Glomerular endothelial cell (primary cell): ENCODE measurements around the gene USP33. TPM values are rescaled to one million over a fixed set of nuclear protein-coding genes. Genes with fewer than 3 reads are reported as not detected.
"Not testable (repeated sequence)": the region's sequence is repeated elsewhere in the genome, so short reads cannot be mapped to it uniquely, and the experiment has no call there.

Experiments
- DNase-seq: peaks from one replicate; pipeline ENCODE4 v3.0.0-alpha.2; 2011; ENCODE audit warnings: low read depth, low spot score; ENCODE audit errors: extremely low read depth
- total RNA-seq: library from RNA; depleted of rRNA; stranded (reverse); fragments of >200 nt; gene quantifications from 2 replicates; pipeline ENCODE4 v1.2.3, GENCODE V29; 2015

The USP33 gene
- total RNA-seq, 1 donor from 2014 or later, result 45.9 TPM

- DNase-seq, result no peak
Measured at GRCh38 chr1:77673716-77674355, 85.8 kb downstream of the USP33 start.

DNA sequence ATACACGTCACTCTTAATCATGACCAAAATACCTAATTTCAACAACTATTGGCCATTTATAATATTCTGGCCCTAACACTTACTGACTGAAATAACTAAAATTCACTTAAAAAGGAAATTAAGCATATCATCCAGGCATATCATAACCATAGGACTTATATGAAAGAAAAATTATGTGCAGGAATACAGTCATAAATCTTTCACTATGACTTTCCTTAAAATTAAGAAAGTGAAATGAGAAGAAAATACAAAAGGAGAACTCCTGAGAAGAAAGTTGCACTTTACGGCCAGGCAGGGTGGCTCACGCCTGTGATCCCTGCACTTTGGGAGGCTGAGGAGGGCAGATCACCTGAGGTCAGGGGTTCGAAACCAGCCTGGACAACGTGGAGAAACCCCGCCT lies 86.6 kb downstream of the USP33 start:
- DNase-seq, result no peak

GRCh38 chr1:77672374-77672773 lies 87.3 kb downstream of the USP33 start:
- no peak for DNase-seq

DNA sequence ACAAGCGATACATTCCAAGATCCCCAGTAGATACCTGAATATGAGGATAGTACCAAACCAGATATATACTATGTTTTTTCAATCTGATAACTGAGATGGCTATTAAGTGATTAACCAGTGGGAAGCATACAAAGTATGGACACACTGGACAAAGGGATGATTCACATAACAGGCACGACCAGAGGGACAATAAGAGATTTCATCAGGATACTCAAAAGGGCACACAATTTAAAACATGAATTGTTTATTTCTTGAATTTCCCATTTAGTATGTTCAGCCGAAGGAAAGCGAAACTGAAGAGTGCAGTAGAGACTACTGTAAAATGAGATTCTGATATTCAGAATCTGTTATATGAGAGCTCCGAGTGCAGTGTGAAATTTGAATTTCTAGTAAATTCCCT lies 87.8 kb downstream of the USP33 start:
- DNase-seq, result no peak

DNA sequence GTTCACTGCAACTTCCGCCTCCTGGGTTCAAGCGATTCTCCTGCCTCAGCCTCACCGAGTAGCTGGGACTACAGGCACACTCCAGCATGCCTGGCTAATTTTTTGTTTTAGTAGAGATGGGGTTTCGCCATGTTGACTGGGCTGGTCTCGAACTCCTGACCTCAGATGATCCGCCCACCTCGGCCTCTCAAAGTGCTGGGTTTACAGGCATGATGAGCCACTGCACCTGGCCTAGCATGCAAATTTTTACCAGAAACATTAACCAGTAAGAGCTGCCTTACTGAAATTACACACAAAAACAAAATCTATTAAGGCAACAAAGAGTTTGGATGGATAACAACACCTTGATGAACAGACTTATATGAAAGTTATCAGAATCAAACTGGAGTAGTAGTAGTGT lies 89.3 kb downstream of the USP33 start:
- no peak for DNase-seq

GRCh38 chr1:77668924-77669449 lies 90.7 kb downstream of the USP33 start:
- DNase-seq, result no peak

GRCh38 chr1:77664939-77665516 lies 94.6 kb downstream of the USP33 start:
- no peak for DNase-seq

- DNase-seq, result no peak
Measured at GRCh38 chr1:77661696-77662095, 98.0 kb downstream of the USP33 start.

GRCh38 chr1:77659879-77660593 lies 99.6 kb downstream of the USP33 start:
- no peak for DNase-seq

- no peak for DNase-seq
Measured at GRCh38 chr1:77658271-77658670, 101.4 kb downstream of the USP33 start.

GRCh38 chr1:77655431-77655974 lies 104.1 kb downstream of the USP33 start:
- DNase-seq, result no peak

DNA sequence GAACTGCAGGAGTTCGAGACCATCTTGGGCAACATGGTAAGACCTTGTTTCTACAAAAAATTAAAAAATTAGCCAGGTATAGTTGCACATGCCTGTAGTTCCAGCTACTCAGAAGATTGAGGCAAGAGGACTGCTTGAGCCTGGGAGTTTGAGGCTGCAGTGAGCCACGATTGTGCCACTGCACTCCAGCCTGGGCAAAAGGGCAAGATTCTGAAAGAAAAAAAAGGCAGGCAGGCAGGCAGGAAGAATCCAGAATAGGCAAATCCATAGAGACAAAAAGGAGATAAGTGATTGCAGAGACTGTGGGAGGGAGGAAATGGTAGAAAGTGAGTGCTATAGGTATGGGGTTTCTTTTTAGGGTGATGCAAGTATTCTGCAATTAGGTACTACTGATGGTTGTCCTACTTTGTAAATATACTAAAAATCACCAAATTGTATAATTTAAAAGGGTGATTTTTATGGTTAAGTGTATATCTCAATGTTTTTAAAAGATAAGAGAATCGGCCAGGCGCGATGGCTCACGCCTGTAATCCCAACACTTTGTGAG lies 106.6 kb downstream of the USP33 start:
- DNase-seq, result no peak

GRCh38 chr1:77652268-77652667 lies 107.4 kb downstream of the USP33 start:
- DNase-seq, result no peak

DNA sequence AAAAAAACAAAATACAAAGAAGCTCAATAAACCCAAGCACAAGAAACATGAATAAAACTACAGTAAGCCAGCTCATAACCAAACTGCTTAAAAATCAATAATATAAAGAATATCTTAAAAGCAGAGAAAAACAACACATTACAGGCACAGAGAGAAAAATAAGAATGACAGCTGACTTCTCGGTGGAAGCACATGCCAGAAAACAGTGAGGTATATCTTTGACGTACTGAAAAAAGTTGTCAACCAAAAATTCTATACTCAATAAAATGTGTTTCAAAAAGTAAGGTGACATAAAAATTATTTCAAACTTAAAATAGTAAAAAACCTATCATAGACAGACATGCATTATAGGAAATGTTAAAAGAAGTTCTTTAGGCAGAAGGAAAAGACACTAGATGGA lies 110.5 kb downstream of the USP33 start:
- DNase-seq, result no peak

GRCh38 chr1:77646224-77646623 lies 113.4 kb downstream of the USP33 start:
- not testable (repeated sequence) for DNase-seq

Other genes with a start within 250 kb of the USP33 start
- 39.1 and 43.2 TPM in 2 replicates for gene ZZZ3, start 77.2 kb downstream of the USP33 start, total RNA-seq
- gene MIGA1, start 19.8 kb upstream of the USP33 start, total RNA-seq, result 10.9 and 14.4 TPM in 2 replicates
- gene NEXN, start 128.8 kb upstream of the USP33 start, total RNA-seq, result 3.9 and 7.9 TPM in 2 replicates
- 58.1 and 108 TPM in 2 replicates for gene FUBP1, start 219.2 kb upstream of the USP33 start, total RNA-seq
- 30.9 and 41.1 TPM in 2 replicates for gene DNAJB4, start 245.1 kb upstream of the USP33 start, total RNA-seq